ENCODE measurements around the gene HMX2.

DNA sequence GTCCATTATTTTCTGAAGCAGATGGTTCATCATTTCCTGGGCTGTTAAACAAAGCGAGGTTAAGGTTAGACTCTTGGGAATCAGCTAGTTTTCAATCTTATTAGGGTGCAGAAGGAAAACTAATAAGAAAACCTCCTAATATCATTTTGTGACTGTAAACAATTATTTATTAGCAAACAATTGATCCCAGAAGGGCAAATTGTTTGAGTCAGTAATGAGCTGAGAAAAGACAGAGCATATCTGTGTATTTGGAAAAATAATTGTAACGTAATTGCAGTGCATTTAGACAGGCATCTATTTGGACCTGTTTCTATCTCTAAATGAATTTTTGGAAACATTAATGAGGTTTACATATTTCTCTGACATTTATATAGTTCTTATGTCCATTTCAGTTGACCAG, 16.4 kb downstream of the HMX2 start:
- TF ChIP-seq EP300 (IDR thresholded peaks at IDR 0.05) (no peak), POLR2A (IDR thresholded peaks at IDR 0.05) (no peak)
- TF ChIP-seq, protein P1, sequence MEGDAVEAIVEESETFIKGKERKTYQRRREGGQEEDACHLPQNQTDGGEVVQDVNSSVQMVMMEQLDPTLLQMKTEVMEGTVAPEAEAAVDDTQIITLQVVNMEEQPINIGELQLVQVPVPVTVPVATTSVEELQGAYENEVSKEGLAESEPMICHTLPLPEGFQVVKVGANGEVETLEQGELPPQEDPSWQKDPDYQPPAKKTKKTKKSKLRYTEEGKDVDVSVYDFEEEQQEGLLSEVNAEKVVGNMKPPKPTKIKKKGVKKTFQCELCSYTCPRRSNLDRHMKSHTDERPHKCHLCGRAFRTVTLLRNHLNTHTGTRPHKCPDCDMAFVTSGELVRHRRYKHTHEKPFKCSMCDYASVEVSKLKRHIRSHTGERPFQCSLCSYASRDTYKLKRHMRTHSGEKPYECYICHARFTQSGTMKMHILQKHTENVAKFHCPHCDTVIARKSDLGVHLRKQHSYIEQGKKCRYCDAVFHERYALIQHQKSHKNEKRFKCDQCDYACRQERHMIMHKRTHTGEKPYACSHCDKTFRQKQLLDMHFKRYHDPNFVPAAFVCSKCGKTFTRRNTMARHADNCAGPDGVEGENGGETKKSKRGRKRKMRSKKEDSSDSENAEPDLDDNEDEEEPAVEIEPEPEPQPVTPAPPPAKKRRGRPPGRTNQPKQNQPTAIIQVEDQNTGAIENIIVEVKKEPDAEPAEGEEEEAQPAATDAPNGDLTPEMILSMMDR (IDR thresholded peaks at IDR 0.05): no peak

All from stomach (tissue), 4 donors.